HepG2 (cell line): Measurements from ENCODE around the gene RIPK1.

ENCODE experiments used
- ATF2 ChIP-seq: sonication (generic); formaldehyde crosslinking; IDR thresholded peaks from 2 replicates; pipeline ENCODE4 v1.4.0; 2020; ENCODE audit warnings: missing genetic modification reagents
- CTCF ChIP-seq: sonication (generic); formaldehyde crosslinking; IDR thresholded peaks from 2 replicates; pipeline ENCODE4 v1.5.0; 2020; ENCODE audit warnings: mild to moderate bottlenecking, missing genetic modification reagents, moderate library complexity
- KLF16 ChIP-seq, 2 experiments: sonication (generic) in 1 of 2; formaldehyde crosslinking in 1 of 2; IDR thresholded peaks; 2 replicates each; pipeline versions ENCODE4 v1.6.1 to v1.8.0; 2016 to 2023; ENCODE audit warnings: missing genetic modification reagents in 2 of 2, missing compliant biosample characterization in 1 of 2
- MAZ ChIP-seq, 2 experiments: sonication (generic) in 1 of 2; formaldehyde crosslinking in 1 of 2; IDR thresholded peaks; 2 replicates each; pipeline versions ENCODE4 v1.5.0 to v1.6.1; 2012 to 2020; ENCODE audit warnings: low read depth in 2 of 2, mild to moderate bottlenecking in 2 of 2, borderline replicate concordance in 1 of 2, improper control_type of control experiment in 1 of 2, low read length in 1 of 2, missing genetic modification reagents in 1 of 2, moderate library complexity in 1 of 2
- MEIS1 ChIP-seq: sonication (generic); formaldehyde crosslinking; IDR thresholded peaks from 2 replicates; pipeline ENCODE4 v1.9.0; 2021; ENCODE audit warnings: mild to moderate bottlenecking, missing genetic modification reagents, moderate library complexity, borderline replicate concordance
- NFAT5 ChIP-seq: sonication (generic); formaldehyde crosslinking; IDR thresholded peaks from 2 replicates; pipeline ENCODE4 v1.4.0; 2020; ENCODE audit warnings: missing genetic modification reagents
- POLR2A ChIP-seq, 2 experiments: IDR thresholded peaks; 2 replicates each; pipeline ENCODE4 v1.6.1; 2011; ENCODE audit warnings: low read depth in 2 of 2, low read length in 2 of 2, mild to moderate bottlenecking in 1 of 2, moderate library complexity in 1 of 2; ENCODE audit not compliant: insufficient read depth in 1 of 2
- SP4 ChIP-seq: sonication (generic); formaldehyde crosslinking; IDR thresholded peaks from 2 replicates; pipeline ENCODE4 v1.8.1; 2023; ENCODE audit warnings: mild to moderate bottlenecking, missing genetic modification reagents
- SUZ12 ChIP-seq: fragments of 150-350 bp; IDR thresholded peaks from 2 replicates; pipeline ENCODE4 v1.6.1; 2014; ENCODE audit warnings: low read depth, low read length
- TFE3 ChIP-seq: IDR thresholded peaks from 2 replicates; pipeline ENCODE4 v1.6.1; 2016
- UBTF ChIP-seq: sonication (generic); formaldehyde crosslinking; IDR thresholded peaks from 2 replicates; pipeline ENCODE4 v1.4.0; 2020; ENCODE audit warnings: mild to moderate bottlenecking, missing genetic modification reagents
- USF2 ChIP-seq, 2 experiments: sonication (generic) in 1 of 2; formaldehyde crosslinking in 1 of 2; IDR thresholded peaks; 2 replicates each; pipeline versions ENCODE4 v1.5.1 to v1.6.1; 2011 to 2020; ENCODE audit warnings: borderline replicate concordance in 1 of 2, low read depth in 1 of 2, low read length in 1 of 2, mild to moderate bottlenecking in 1 of 2, missing genetic modification reagents in 1 of 2, moderate library complexity in 1 of 2
- ZNF383 ChIP-seq: sonication (generic); formaldehyde crosslinking; IDR thresholded peaks from 2 replicates; pipeline ENCODE4 v1.4.0; 2020; ENCODE audit warnings: missing genetic modification reagents, mild to moderate bottlenecking, borderline replicate concordance
- ZSCAN20 ChIP-seq: sonication (generic); formaldehyde crosslinking; IDR thresholded peaks from 2 replicates; pipeline ENCODE4 v1.4.0; 2020; ENCODE audit warnings: missing genetic modification reagents, mild to moderate bottlenecking, borderline replicate concordance

GRCh38 chr6:3147914-3148757 is 79.8 kb downstream of the RIPK1 start:
- peak; percentile 21; the same call in 1 of the 2 replicates for TF ChIP-seq CTCF (CRISPR knock-in tag)
- TF ChIP-seq NFAT5 (CRISPR knock-in tag) = no peak
- no peak for TF ChIP-seq ZSCAN20 (CRISPR knock-in tag)
- TF ChIP-seq USF2 (IDR thresholded peaks at IDR 0.05; ENCODE audit: low read depth, low read length) = no peak
- no peak for TF ChIP-seq USF2 (CRISPR knock-in tag; IDR thresholded peaks at IDR 0.05; ENCODE audit: borderline replicate concordance)
- no peak for TF ChIP-seq UBTF
- no peak for TF ChIP-seq SUZ12
- TF ChIP-seq MEIS1 (CRISPR knock-in tag) = no peak
- TF ChIP-seq ZNF383 (CRISPR knock-in tag) = no peak
- TF ChIP-seq TFE3 (CRISPR knock-in tag) = no peak
- no peak for TF ChIP-seq SP4 (CRISPR knock-in tag)
- TF ChIP-seq KLF16 (CRISPR knock-in tag; IDR thresholded peaks at IDR 0.05) = no peak
- TF ChIP-seq POLR2A (IDR thresholded peaks at IDR 0.05; ENCODE audit: insufficient read depth in 1 of 2, low read depth in 2 of 2, low read length in 2 of 2) = no peak
- no peak for TF ChIP-seq MAZ (IDR thresholded peaks at IDR 0.05; ENCODE audit: borderline replicate concordance, low read depth, low read length)
- TF ChIP-seq MAZ (CRISPR knock-in tag; IDR thresholded peaks at IDR 0.05; ENCODE audit: low read depth) = no peak
- no peak for TF ChIP-seq ATF2 (CRISPR knock-in tag)
